T-helper 17 cell (primary cell): ENCODE measurements around the gene SLC29A4. TPM values are rescaled to one million over a fixed set of nuclear protein-coding genes. Genes with fewer than 3 reads are reported as not detected.
"Not testable (repeated sequence)": the region's sequence is repeated elsewhere in the genome, so short reads cannot be mapped to it uniquely, and the experiment has no call there.

Experiments used
- ATAC-seq: fragments of 150-1000 bp; cut with Tn5 transposase; 2 replicates; pipeline ENCODE4 v1.10.0; 2021; ENCODE audit warnings: mild to moderate bottlenecking, moderate library complexity
- DNase-seq, 3 donors: peaks; one replicate each; pipeline versions ENCODE4 v3.0.0 to v3.0.0-alpha.2; 2020 to 2021
- H3K9me3 ChIP-seq: one replicate; pipeline ENCODE4 v1.7.0; 2013; ENCODE audit warnings: low read length, mild to moderate bottlenecking; ENCODE audit not compliant: control insufficient read depth, poor library complexity, severe bottlenecking
- H3K27ac Mint-ChIP-seq: one replicate; pipeline ENCODE4 v1.8.0; 2022; ENCODE audit warnings: mild to moderate bottlenecking, moderate library complexity, mixed read lengths
- H3K27me3 Mint-ChIP-seq: one replicate; pipeline ENCODE4 v1.8.0; 2022; ENCODE audit warnings: mixed read lengths
- H3K36me3 Mint-ChIP-seq: one replicate; pipeline ENCODE4 v1.8.0; 2022; ENCODE audit warnings: low read depth, mixed read lengths
- H3K4me1 Mint-ChIP-seq: one replicate; pipeline ENCODE4 v1.8.0; 2022; ENCODE audit warnings: mild to moderate bottlenecking, mixed read lengths
- H3K4me3 Mint-ChIP-seq: one replicate; pipeline ENCODE4 v1.8.0; 2022; ENCODE audit warnings: mild to moderate bottlenecking, moderate library complexity, mixed read lengths
- total RNA-seq, 4 donors: library from RNA in 2 of 4; stranded (reverse) in 2 of 4; gene quantifications; one replicate each; pipeline ENCODE4 v1.2.3 and lab custom pipeline; 2022 to 2026

Gene SLC29A4
- total RNA-seq (under 1 TPM; 0.47 to 0.55 TPM), total RNA-seq (lab: John Stamatoyannopoulos, UW) (0 to 1.1 reads per million in 2 donors)

GRCh38 chr7:5282543-5283316, at the start of gene SLC29A4:
TSS of gene SLC29A4 (plus strand) at chr7:5282943. CDS start at chr7:5287817, 4,874 bp downstream.
- H3K27ac Mint-ChIP-seq = no peak within 1 kb of the TSS
- no peaks in the 10 kb centered on the region for H3K9me3 ChIP-seq
- peak; percentile 67 for ATAC-seq
- no peaks in the 10 kb centered on the region for H3K36me3 Mint-ChIP-seq
- no peak within 1 kb of the TSS for H3K4me3 Mint-ChIP-seq
- H3K4me1 Mint-ChIP-seq = no peaks in the 10 kb centered on the region
- peaks cover 6% of the 10 kb centered on the region for H3K27me3 Mint-ChIP-seq
- no peak for DNase-seq

- H3K27ac Mint-ChIP-seq = no peak overlapping the region
- peaks cover 1% of the 10 kb centered on the region for H3K27me3 Mint-ChIP-seq
- H3K4me1 Mint-ChIP-seq = peaks cover 2% of the 10 kb centered on the region
- ATAC-seq (no peak), DNase-seq (no peak)
- H3K9me3 ChIP-seq = no peaks in the 10 kb centered on the region
- peaks cover 7% of the 10 kb centered on the region for H3K36me3 Mint-ChIP-seq
- no peak overlapping the region for H3K4me3 Mint-ChIP-seq
Measured at GRCh38 chr7:5234852-5235831, 47.6 kb upstream of the SLC29A4 start.

- no peaks in the 10 kb centered on the region for H3K9me3 ChIP-seq
- Mint-ChIP-seq H3K27ac (no peak overlapping the region), H3K4me3 (no peak overlapping the region), H3K36me3 (peaks cover 2% of the 10 kb centered on the region), H3K27me3 (peaks cover 11% of the 10 kb centered on the region), H3K4me1 (peaks cover 13% of the 10 kb centered on the region)
- ATAC-seq = no peak
- DNase-seq = no peak
Measured at GRCh38 chr7:5237286-5237685, 45.5 kb upstream of the SLC29A4 start.

DNA sequence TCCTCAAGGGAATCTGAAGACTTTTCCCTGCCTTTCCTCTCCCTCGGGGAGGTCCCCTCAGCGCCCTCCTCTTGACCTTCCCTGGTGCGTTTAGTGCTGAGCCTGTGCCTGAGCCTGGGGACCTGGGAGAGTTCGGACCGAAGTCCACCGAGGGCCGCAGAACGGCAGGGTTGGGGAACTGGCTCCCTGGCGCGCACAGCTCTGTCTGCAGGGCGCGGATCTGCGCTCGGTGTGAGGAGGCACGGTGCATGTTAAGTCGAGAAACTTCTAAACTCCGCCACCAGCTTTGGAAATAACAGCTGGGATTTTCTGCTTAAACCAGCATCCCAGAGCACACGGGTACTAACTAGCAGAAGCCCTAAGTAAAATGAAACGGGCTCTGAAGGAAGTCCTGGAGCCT, 44.2 kb upstream of the SLC29A4 start:
- DNase-seq (no peak), ATAC-seq (no peak)
- no peak overlapping the region for H3K27ac Mint-ChIP-seq
- H3K36me3 Mint-ChIP-seq = peaks cover 2% of the 10 kb centered on the region
- peaks cover 13% of the 10 kb centered on the region for H3K4me1 Mint-ChIP-seq
- H3K9me3 ChIP-seq = no peaks in the 10 kb centered on the region
- peaks cover 11% of the 10 kb centered on the region for H3K27me3 Mint-ChIP-seq
- no peak overlapping the region for H3K4me3 Mint-ChIP-seq

GRCh38 chr7:5243261-5243660, 39.5 kb upstream of the SLC29A4 start:
- H3K9me3 ChIP-seq = no peaks in the 10 kb centered on the region
- Mint-ChIP-seq H3K4me3 (no peak overlapping the region), H3K27me3 (peaks cover 11% of the 10 kb centered on the region), H3K27ac (no peak overlapping the region), H3K36me3 (peaks cover 2% of the 10 kb centered on the region), H3K4me1 (peaks cover 13% of the 10 kb centered on the region)
- ATAC-seq (no peak), DNase-seq (no peak)

GRCh38 chr7:5248201-5248885, 34.4 kb upstream of the SLC29A4 start:
- ATAC-seq = no peak
- no peaks in the 10 kb centered on the region for H3K36me3 Mint-ChIP-seq
- H3K4me3 Mint-ChIP-seq = no peak overlapping the region
- no peak overlapping the region for H3K27ac Mint-ChIP-seq
- no peaks in the 10 kb centered on the region for H3K27me3 Mint-ChIP-seq
- no peak for DNase-seq
- H3K4me1 Mint-ChIP-seq = no peaks in the 10 kb centered on the region
- no peaks in the 10 kb centered on the region for H3K9me3 ChIP-seq

DNA sequence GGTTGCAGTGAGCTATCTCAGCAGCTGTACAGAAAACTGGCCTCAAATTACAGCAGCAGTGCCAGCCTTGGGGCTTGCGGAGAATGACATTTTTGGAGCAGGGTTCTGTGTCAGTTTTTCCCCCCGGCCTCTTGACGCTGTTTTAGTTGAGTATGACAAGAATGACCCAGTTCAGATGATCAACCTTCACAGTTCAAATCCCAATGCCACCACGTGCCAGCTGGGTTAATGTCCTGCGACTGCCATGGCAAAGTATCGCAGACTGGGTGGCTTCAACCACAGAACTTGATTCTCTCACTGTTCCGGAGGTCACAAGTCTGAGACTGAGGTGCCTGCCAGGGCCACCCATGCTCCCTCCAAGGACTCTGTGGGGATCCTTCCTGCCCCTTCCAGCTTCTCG, 32.0 kb upstream of the SLC29A4 start:
- H3K4me1 Mint-ChIP-seq, ATAC-seq, H3K27me3 Mint-ChIP-seq, H3K4me3 Mint-ChIP-seq, H3K9me3 ChIP-seq, H3K36me3 Mint-ChIP-seq, DNase-seq, H3K27ac Mint-ChIP-seq: not testable (repeated sequence)

- not testable (repeated sequence) for DNase-seq, H3K4me1 Mint-ChIP-seq, H3K4me3 Mint-ChIP-seq, H3K9me3 ChIP-seq, H3K27ac Mint-ChIP-seq, H3K27me3 Mint-ChIP-seq, ATAC-seq, H3K36me3 Mint-ChIP-seq
Measured at GRCh38 chr7:5253529-5253928, 29.2 kb upstream of the SLC29A4 start.

DNA sequence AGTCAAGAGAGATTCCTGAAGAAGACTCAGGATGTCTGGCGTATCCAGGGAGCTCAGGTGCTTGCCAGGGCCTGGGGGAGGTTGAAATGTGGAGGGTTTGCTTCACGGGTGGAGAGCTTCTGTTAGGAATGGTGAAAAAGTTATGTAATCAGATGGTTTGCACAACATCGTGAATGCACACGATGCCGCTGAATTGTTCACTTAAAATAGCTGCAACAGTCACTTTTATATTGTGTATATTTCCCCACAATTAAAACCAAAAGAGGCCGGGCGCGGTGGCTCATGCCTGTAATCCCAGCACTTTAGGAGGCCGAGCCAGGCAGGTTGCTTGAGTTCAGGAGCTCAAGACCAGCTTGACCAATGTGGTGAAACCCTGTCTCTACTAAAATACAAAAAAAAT, 28.4 kb upstream of the SLC29A4 start:
- DNase-seq, H3K36me3 Mint-ChIP-seq, H3K27ac Mint-ChIP-seq, H3K27me3 Mint-ChIP-seq, H3K9me3 ChIP-seq, H3K4me3 Mint-ChIP-seq, H3K4me1 Mint-ChIP-seq, ATAC-seq: not testable (repeated sequence)

DNA sequence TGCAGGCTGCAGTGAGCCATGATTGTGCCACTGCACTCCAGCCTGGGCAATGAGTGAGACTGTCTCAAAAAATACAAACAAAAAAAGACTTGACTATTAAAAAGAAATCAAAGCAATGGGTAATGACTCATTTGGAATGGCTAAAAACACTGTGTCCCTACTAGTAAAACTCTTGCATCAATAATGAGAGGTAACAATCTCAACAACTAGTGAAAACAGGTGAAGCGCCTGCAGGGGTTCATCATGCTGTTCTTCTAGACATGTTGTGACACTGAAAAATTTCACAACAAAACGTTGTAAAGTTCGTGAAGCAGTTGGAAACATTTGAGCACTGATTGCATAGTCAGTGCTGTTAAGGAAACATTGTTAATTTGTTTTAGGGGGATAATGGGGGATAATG, 26.9 kb upstream of the SLC29A4 start:
- Mint-ChIP-seq H3K4me3 (no peak overlapping the region), H3K36me3 (no peaks in the 10 kb centered on the region), H3K27me3 (no peaks in the 10 kb centered on the region), H3K27ac (no peak overlapping the region), H3K4me1 (no peaks in the 10 kb centered on the region)
- no peaks in the 10 kb centered on the region for H3K9me3 ChIP-seq
- ATAC-seq (no peak), DNase-seq (no peak)

DNA sequence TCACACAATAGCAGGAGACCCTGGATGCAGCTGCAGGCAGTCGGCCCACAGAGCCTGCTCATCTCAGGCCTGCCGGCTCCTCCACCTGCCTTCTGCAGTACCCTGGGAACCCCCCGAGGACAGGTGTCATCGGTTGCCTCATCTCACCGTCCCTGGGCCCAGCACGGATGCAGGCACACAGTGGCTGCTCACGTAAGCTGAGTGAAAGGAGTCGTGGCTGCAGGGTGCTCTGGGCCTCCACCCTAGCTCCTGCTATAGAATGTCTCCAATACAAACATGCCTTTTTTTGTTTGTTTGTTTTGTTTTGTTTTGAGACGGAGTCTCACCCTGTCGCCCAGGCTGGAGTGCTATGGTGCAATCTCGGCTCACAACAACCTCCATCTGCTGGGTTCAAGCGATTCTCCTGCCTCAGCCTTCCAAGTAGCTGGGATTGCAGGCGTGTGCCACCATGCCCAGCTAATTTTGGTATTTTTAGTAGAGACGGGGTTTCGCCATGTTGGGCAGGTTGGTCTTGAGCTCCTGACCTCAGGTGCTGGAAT, 22.1 kb upstream of the SLC29A4 start:
- H3K9me3 ChIP-seq, H3K27me3 Mint-ChIP-seq, H3K27ac Mint-ChIP-seq, ATAC-seq, H3K4me3 Mint-ChIP-seq, H3K36me3 Mint-ChIP-seq, H3K4me1 Mint-ChIP-seq, DNase-seq: not testable (repeated sequence)

- H3K4me3 Mint-ChIP-seq, H3K9me3 ChIP-seq, H3K27me3 Mint-ChIP-seq, ATAC-seq, H3K4me1 Mint-ChIP-seq, DNase-seq, H3K36me3 Mint-ChIP-seq, H3K27ac Mint-ChIP-seq: not testable (repeated sequence)
Measured at GRCh38 chr7:5263066-5263465, 19.7 kb upstream of the SLC29A4 start.
